Heart left ventricle (tissue), 16 donors: Measurements from ENCODE around the gene ARHGAP23. TPM values are rescaled to one million over a fixed set of nuclear protein-coding genes. Genes with fewer than 3 reads are reported as not detected.

Experiments
- ATAC-seq, 4 donors: fragments of 200-7000 bp; cut with Tn5 transposase; one replicate each; pipeline ENCODE4 v1.9.1; 2020 to 2022; ENCODE audit warnings: moderate library complexity in 4 of 4, mild to moderate bottlenecking in 3 of 4, moderate number of reproducible peaks in 1 of 4
- DNase-seq, 5 donors: peaks; one replicate each; pipeline ENCODE4 v3.0.0-alpha.2; 2020
- H3K27ac ChIP-seq, 12 donors: fragments of 200-600 bp; sonication (generic) in 4 of 12; one replicate each; pipeline versions ENCODE4 v1.5.0 to v1.8.0; 2016 to 2022; ENCODE audit warnings: mild to moderate bottlenecking in 2 of 12
- H3K27me3 ChIP-seq, 9 donors: fragments of 200-600 bp; sonication (generic) in 2 of 9; one replicate each; pipeline versions ENCODE4 v1.5.1 to v1.8.0; 2016 to 2022; ENCODE audit warnings: mild to moderate bottlenecking in 3 of 9
- H3K36me3 ChIP-seq, 9 donors: fragments of 200-600 bp; sonication (generic) in 2 of 9; one replicate each; pipeline versions ENCODE4 v1.5.0 to v1.8.0; 2018 to 2022; ENCODE audit warnings: mild to moderate bottlenecking in 2 of 9
- H3K4me1 ChIP-seq, 12 donors: fragments of 200-600 bp; sonication (generic) in 4 of 12; one replicate each; pipeline versions ENCODE4 v1.5.0 to v1.8.0; 2016 to 2022; ENCODE audit warnings: mild to moderate bottlenecking in 3 of 12
- H3K4me3 ChIP-seq, 12 donors: fragments of 200-600 bp; sonication (generic) in 4 of 12; one replicate each; pipeline versions ENCODE4 v1.5.0 to v1.8.0; 2017 to 2022; ENCODE audit warnings: mild to moderate bottlenecking in 9 of 12, moderate library complexity in 4 of 12
- H3K9me3 ChIP-seq, 12 donors: fragments of 200-600 bp; sonication (generic) in 4 of 12; one replicate each; pipeline versions ENCODE4 v1.5.0 to v1.8.0; 2016 to 2022; ENCODE audit warnings: mild to moderate bottlenecking in 1 of 12
- CTCF ChIP-seq, 12 donors: fragments of 200-600 bp; sonication (generic) in 4 of 12; IDR thresholded peaks; one replicate each; pipeline versions ENCODE4 v1.5.0 to v1.8.0; 2018 to 2022; ENCODE audit warnings: antibody characterized with exemption in 12 of 12, mild to moderate bottlenecking in 5 of 12
- POLR2A ChIP-seq, 2 donors: fragments of 450-650 bp; IDR thresholded peaks; one replicate each; pipeline ENCODE4 v1.6.1; 2017; ENCODE audit warnings: antibody characterized with exemption in 2 of 2, mild to moderate bottlenecking in 2 of 2, moderate library complexity in 2 of 2
- WGBS, 4 donors: extraction: QIAGEN DNeasy Blood & Tissue Kit in 2 of 4; methylation state at CpG; one replicate each; pipeline versions ENCODE4 v1.1.5 to v1.1.7; 2013 to 2018; 5-methylcytosine and 5-hydroxymethylcytosine counted together
- intact Hi-C, 10 donors: fragments of 100-400 bp; cut with DNase I; formaldehyde crosslinking; loops; one replicate each; pipeline versions ENCODE4 v1.11.1 to v1.14.2; 2022
- polyA plus RNA-seq, 2 donors: library from polyadenylated mRNA; stranded (reverse); fragments of 200-250 nt; gene quantifications; one replicate each; pipeline ENCODE4 v1.2.3, GENCODE V29; 2013
- total RNA-seq, 9 donors: library from RNA; depleted of rRNA in 2 of 9; stranded (reverse); fragments of >200 nt in 2 of 9; fragmentation: NEBNext Ultra II Directional in 3 of 9; extraction: Animal tissue kit (Norgen Biotek cat#: 25700) in 3 of 9; gene quantifications; one replicate each; pipeline versions ENCODE4 v1.1.0 to v1.2.4, GENCODE V29; 2016 to 2023
- donor health status: ischemic (EF 13 %, LVEDD 7.1; RV severe dilation, severe dysfunction).
- donor health status: healthy with polysubstance abuse.
- donor health status: DM: no; HTN: yes; CAD: no.
- donor health status: DM: no; HTN: no; CAD: no.
- donor health status: ischemic (EF 25% LVEDD 6.9; RV normal size, moderate dysfunction).
- donor health status: ischemic (EF 25% LVEDD 5.7; RV mildly dilated, moderate dysfunction).
- donor health status: healthy.
- donor health status: DM: yes; HTN: yes; CAD: no.
- donor health status: ischemic (EF 35%, LVEDD 5.7; RV mildly dilated, moderate dysfunction).
- donor health status: nonischemic (EF 11% LVEDD 7.7; RV severe dilation, severe dysfunction).
- donor health status: DM: yes; HTN: yes; CAD: no.
- donor health status: PGD.
- donor health status: ischemic (EF 29% LVEDD 5.4; RV normal size, mild dysfunction).
- donor health status: nonischemic (EF 23%, LVEDD 6.1; RV moderate dilation, normal function).

Gene ARHGAP23
- total and polyA plus RNA-seq, 11 donors: 28.0 to 73.1 (median 66.3) TPM

GRCh38 chr17:38559880-38560230, 131.6 kb downstream of the ARHGAP23 start:
- Histone ChIP-seq H3K4me1 (peaks cover 0 to 52% (median 25%) of the 10 kb centered on the region in 12 donors), H3K9me3 (no peaks in the 10 kb centered on the region), H3K36me3 (no peaks in the 10 kb centered on the region), H3K27me3 (peaks cover 44 to 70% (median 61%) of the 10 kb centered on the region in 9 donors), H3K4me3 (peak overlapping the region in 4 of 12 donors; percentile 40 to 54 (median 44)), H3K27ac (no peak overlapping the region)
- DNase-seq (no peak), ATAC-seq (no peak)
- TF ChIP-seq POLR2A (IDR thresholded peaks at IDR 0.05) (no peak), CTCF (IDR thresholded peaks at IDR 0.05) (no peak)
- WGBS, 4 donors: 7 to 23% (median 9%) methylated on average over 6 of the region's 6 CpGs
- intact Hi-C loops: loop anchor here in 9 of 10 donors (2.0 to 5.0 kb wide), 5 partner anchors 19 to 109 kb away; partner anchors contain the start of gene SRCIN1 (in 1 of the 9)

DNA sequence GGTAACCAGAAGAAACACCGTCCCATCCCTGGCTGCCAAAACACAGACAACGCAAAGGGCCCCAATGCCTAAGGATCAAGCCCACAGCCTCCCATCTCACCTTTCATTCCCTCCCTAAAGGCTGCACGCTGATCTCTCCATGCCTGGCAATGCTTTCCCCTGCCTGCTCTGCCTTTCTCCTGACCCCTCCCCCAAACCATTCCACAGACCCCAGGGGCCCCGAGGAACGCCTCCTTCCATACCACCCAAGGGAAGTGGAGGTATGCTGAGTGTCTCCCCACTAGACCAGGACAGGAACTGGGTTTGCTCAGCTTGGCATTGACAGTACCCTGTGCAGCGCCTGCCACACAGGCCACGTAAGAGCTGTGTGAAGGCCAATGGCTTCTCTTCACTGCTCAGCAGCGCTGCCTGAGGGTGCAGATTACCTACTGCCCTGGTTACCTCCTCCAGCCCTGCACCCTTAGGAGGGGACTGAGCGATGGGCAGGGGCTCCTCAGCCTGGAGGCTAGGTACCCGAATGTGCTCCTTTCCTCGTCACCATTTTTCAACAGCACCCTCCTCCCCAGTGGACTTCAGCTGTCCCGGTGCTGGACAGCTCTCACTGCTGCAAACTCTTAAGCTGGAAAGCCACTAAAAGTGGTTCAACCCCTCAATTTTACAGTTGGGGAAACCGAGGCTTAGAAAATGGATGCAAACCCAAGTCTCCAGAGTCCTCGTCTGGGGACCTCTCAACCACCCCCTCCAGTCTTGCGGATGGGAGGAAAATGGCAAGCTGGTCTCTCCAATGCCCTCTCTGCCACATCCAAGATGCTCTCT, 132.4 kb downstream of the ARHGAP23 start:
- H3K27me3 ChIP-seq: peaks cover 47 to 76% (median 68%) of the 10 kb centered on the region in 9 donors
- no peak overlapping the region for H3K27ac ChIP-seq
- H3K9me3 ChIP-seq: no peaks in the 10 kb centered on the region
- DNase-seq (no peak), ATAC-seq (no peak)
- H3K4me3 ChIP-seq: no peak overlapping the region
- H3K4me1 ChIP-seq: peaks cover 0 to 52% (median 25%) of the 10 kb centered on the region in 12 donors
- no peaks in the 10 kb centered on the region for H3K36me3 ChIP-seq
- TF ChIP-seq POLR2A (IDR thresholded peaks at IDR 0.05) (no peak), CTCF (IDR thresholded peaks at IDR 0.05) (no peak)
- intact Hi-C loops: no loop called here
- WGBS, 4 donors: 11 to 14% (median 12%) methylated on average over 14 to 15 of the region's 15 CpGs

GRCh38 chr17:38561416-38562214, 133.4 kb downstream of the ARHGAP23 start:
- H3K27ac ChIP-seq: no peak overlapping the region
- WGBS, 4 donors: 4 to 21% (median 13%) methylated on average over 13 to 105 of the region's 105 CpGs
- no peaks in the 10 kb centered on the region for H3K9me3 ChIP-seq
- no peak for DNase-seq
- no peak for ATAC-seq
- peaks cover 52 to 85% (median 78%) of the 10 kb centered on the region in 9 donors for H3K27me3 ChIP-seq
- intact Hi-C loops: no loop called here
- H3K36me3 ChIP-seq: no peaks in the 10 kb centered on the region
- TF ChIP-seq CTCF (IDR thresholded peaks at IDR 0.05) (peak in 1 of 12 donors; percentile 11), POLR2A (IDR thresholded peaks at IDR 0.05) (no peak)
- peaks cover 0 to 52% (median 25%) of the 10 kb centered on the region in 12 donors for H3K4me1 ChIP-seq
- no peak overlapping the region for H3K4me3 ChIP-seq

Other genes with a start within 250 kb of the ARHGAP23 start
- 1 to 10 TPM in 2 of 9 donors, not detected in 7; 2.3 to 5.5 TPM for gene TBC1D3, start 235.9 kb upstream of the ARHGAP23 start, total RNA-seq
- gene TBC1D3, start 235.9 kb upstream of the ARHGAP23 start, polyA plus RNA-seq: not detected
- gene MRPL45, start 131.3 kb upstream of the ARHGAP23 start, total RNA-seq: 10 to 100 TPM; 26.0 to 46.3 (median 35.1) TPM
- 10 to 100 TPM; 27.1 to 36.8 TPM for gene MRPL45, start 131.3 kb upstream of the ARHGAP23 start, polyA plus RNA-seq
- gene GPR179, start 84.5 kb upstream of the ARHGAP23 start, total RNA-seq: under 1 TPM in 4 of 9 donors, not detected in 5; 0.04 to 0.25 (median 0.08) TPM
- gene GPR179, start 84.5 kb upstream of the ARHGAP23 start, polyA plus RNA-seq: under 1 TPM; 0.03 to 0.08 TPM
- gene SOCS7, start 76.6 kb upstream of the ARHGAP23 start, total RNA-seq: 10 to 100 TPM; 11.4 to 19.2 (median 15.0) TPM
- gene SOCS7, start 76.6 kb upstream of the ARHGAP23 start, polyA plus RNA-seq: 10 to 100 TPM in 1 of 2 donors, 1 to 10 TPM in 1; 5.1 to 10.2 TPM
- gene SRCIN1, start 177.5 kb downstream of the ARHGAP23 start, total RNA-seq: 1 to 10 TPM in 5 of 9 donors, under 1 TPM in 4; 0.46 to 1.7 (median 1.1) TPM
- gene SRCIN1, start 177.5 kb downstream of the ARHGAP23 start, polyA plus RNA-seq: under 1 TPM; 0.19 to 0.95 TPM
- 1 to 10 TPM in 4 of 9 donors, under 1 TPM in 5; 0.25 to 1.6 (median 0.94) TPM for gene EPOP, start 246.5 kb downstream of the ARHGAP23 start, total RNA-seq
- 1 to 10 TPM in 1 of 2 donors, under 1 TPM in 1; 0.88 to 3.1 TPM for gene EPOP, start 246.5 kb downstream of the ARHGAP23 start, polyA plus RNA-seq